Lower lobe of right lung (tissue), 2 donors: ENCODE measurements around the gene CLEC4D. TPM values are rescaled to one million over a fixed set of nuclear protein-coding genes. Genes with fewer than 3 reads are reported as not detected.

Experiments used
- ATAC-seq, 2 donors: fragments of 200-7000 bp; cut with Tn5 transposase; one replicate each; pipeline ENCODE4 v1.9.1; 2020 to 2022; ENCODE audit warnings: mild to moderate bottlenecking in 2 of 2, moderate library complexity in 2 of 2
- DNase-seq: peaks from one replicate; pipeline ENCODE4 v3.0.0-alpha.2; 2020
- H3K27ac ChIP-seq: fragments of 200-600 bp; one replicate; pipeline ENCODE4 v1.8.0; 2022
- H3K27me3 ChIP-seq: fragments of 200-600 bp; one replicate; pipeline ENCODE4 v1.8.0; 2022; ENCODE audit warnings: low read depth
- H3K36me3 ChIP-seq: fragments of 200-600 bp; one replicate; pipeline ENCODE4 v1.8.0; 2022; ENCODE audit warnings: mild to moderate bottlenecking
- H3K4me1 ChIP-seq: fragments of 200-600 bp; one replicate; pipeline ENCODE4 v1.8.0; 2022
- H3K4me3 ChIP-seq: fragments of 200-600 bp; one replicate; pipeline ENCODE4 v1.8.0; 2022; ENCODE audit warnings: mild to moderate bottlenecking
- H3K9me3 ChIP-seq: fragments of 200-600 bp; one replicate; pipeline ENCODE4 v1.8.0; 2022
- CTCF ChIP-seq: fragments of 200-600 bp; IDR thresholded peaks from one replicate; pipeline ENCODE4 v1.8.0; 2022; ENCODE audit warnings: antibody characterized with exemption, mild to moderate bottlenecking
- intact Hi-C: fragments of 100-400 bp; cut with DNase I; formaldehyde crosslinking; loops from one replicate; pipeline ENCODE4 v1.11.0; 2022
- long read RNA-seq: library from polyadenylated mRNA; unstranded; transcript quantifications from one replicate; pipeline ENCODE4 v2.0.0, GENCODE V29; 2021
- total RNA-seq: library from RNA; stranded (reverse); fragmentation: NEBNext Ultra II Directional; extraction: Animal tissue kit (Norgen Biotek cat#: 25700); gene quantifications from one replicate; pipeline ENCODE4 v1.2.1, GENCODE V29; 2021
- donor health status: DM: no; HTN: yes; CAD: no; lungs with severe emphysema.

The CLEC4D gene
- total RNA-seq = 1.4 TPM
- long read RNA-seq, partial matches to known transcripts = 0 of 1 reads
- long read RNA-seq, other reads (novel, unspliced or antisense) = 0 of 1 reads

DNA sequence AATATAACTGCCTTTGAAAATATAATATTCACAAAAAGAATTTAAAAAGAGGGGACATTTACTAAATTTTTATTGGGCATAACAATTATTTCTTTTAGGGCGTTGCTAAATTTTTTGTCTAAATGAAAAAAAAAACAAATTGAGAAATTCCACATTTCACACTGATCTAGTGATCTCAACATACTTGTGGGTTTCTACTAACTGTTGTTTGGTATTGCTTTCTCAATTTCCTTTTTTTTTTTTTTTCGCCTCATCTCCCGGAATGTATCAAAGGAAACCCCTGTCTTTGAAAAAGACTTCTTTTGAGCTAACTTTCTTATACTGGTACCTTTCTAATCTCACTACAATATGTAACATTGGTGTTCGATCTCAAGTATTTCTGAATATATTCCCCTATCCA lies at the start of gene CLEC4D:
Gene CLEC4D (plus strand): TSS at position 248 of the 400 bp plus-strand sequence. CDS start 230 bp downstream, outside the sequence.
- no peaks in the 10 kb centered on the region for H3K27me3 ChIP-seq
- TF ChIP-seq CTCF = no peak
- no peaks in the 10 kb centered on the region for H3K36me3 ChIP-seq
- H3K4me1 ChIP-seq = no peaks in the 10 kb centered on the region
- intact Hi-C loops = no loop called here
- no peaks in the 10 kb centered on the region for H3K9me3 ChIP-seq
- ATAC-seq (no peak), DNase-seq (no peak)
- H3K4me3 ChIP-seq = no peak within 1 kb of the TSS
- H3K27ac ChIP-seq = no peak within 1 kb of the TSS

GRCh38 chr12:8465301-8465996 lies 47.9 kb upstream of the CLEC4D start:
- no peak for DNase-seq

DNA sequence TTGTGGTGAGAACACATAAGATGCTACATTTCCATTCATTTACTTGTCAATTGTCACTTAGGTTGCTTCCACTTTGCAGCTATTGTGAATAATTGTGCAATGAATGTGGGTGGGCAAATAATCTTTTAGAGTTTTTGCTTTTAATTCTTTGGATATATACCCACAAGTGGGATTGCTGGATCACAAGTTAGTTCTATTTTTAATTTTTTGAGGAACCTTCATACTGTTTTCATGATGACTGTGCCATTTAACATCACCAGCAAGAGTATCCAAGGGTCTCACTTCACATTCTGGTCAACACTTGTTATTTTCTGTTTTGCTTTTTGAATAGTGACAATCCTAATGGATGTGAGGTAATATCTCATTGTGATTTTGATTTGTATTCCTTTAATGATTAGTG lies 47.1 kb upstream of the CLEC4D start:
- H3K9me3 ChIP-seq = no peaks in the 10 kb centered on the region
- no peak overlapping the region for H3K27ac ChIP-seq
- intact Hi-C loops = no loop called here
- no peak for TF ChIP-seq CTCF
- no peaks in the 10 kb centered on the region for H3K27me3 ChIP-seq
- H3K4me1 ChIP-seq = no peaks in the 10 kb centered on the region
- H3K4me3 ChIP-seq = no peak overlapping the region
- no peak for DNase-seq
- peak; percentile 47 to 59 for ATAC-seq
- H3K36me3 ChIP-seq = no peaks in the 10 kb centered on the region

More at GRCh38 chr12:8465301-8465996, 47.9 kb upstream of the CLEC4D start:
- Histone ChIP-seq H3K36me3 (no peaks in the 10 kb centered on the region), H3K27me3 (no peaks in the 10 kb centered on the region), H3K4me3 (no peak overlapping the region), H3K9me3 (no peaks in the 10 kb centered on the region), H3K27ac (no peak overlapping the region), H3K4me1 (no peaks in the 10 kb centered on the region)
- intact Hi-C loops = no loop called here
- no peak for TF ChIP-seq CTCF
- ATAC-seq = peak in 1 of 2 donors; percentile 57

DNA sequence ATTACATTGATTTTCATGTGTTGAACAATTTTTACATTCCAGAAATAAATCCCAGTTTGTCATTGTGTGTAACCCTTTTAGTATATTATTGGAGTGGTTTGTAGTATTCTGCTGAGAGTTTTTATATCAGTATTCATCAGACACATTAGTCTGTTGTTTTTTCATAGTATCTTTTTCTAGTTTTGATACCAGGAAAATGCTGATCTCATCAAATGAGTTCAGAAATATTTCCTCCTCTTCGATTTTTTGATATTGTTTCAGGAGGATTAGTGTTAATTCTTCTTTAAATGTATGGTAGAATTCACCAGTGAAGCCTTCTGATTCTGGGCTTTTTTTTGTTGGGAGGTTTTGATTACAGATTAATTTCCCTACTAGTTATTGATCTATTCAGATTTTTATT lies 42.2 kb upstream of the CLEC4D start:
- DNase-seq (no peak), ATAC-seq (no peak)
- H3K4me3 ChIP-seq = no peak overlapping the region
- no peak for TF ChIP-seq CTCF
- no peaks in the 10 kb centered on the region for H3K4me1 ChIP-seq
- no peak overlapping the region for H3K27ac ChIP-seq
- no peaks in the 10 kb centered on the region for H3K9me3 ChIP-seq
- no peaks in the 10 kb centered on the region for H3K27me3 ChIP-seq
- H3K36me3 ChIP-seq = no peaks in the 10 kb centered on the region
- intact Hi-C loops = no loop called here

GRCh38 chr12:8475508-8476203 lies 37.6 kb upstream of the CLEC4D start:
- intact Hi-C loops = no loop called here
- TF ChIP-seq CTCF = no peak
- Histone ChIP-seq H3K36me3 (no peaks in the 10 kb centered on the region), H3K4me3 (no peak overlapping the region), H3K27ac (no peak overlapping the region), H3K4me1 (no peaks in the 10 kb centered on the region), H3K27me3 (no peaks in the 10 kb centered on the region), H3K9me3 (no peaks in the 10 kb centered on the region)
- no peak for DNase-seq
- ATAC-seq = no peak
